ENCODE results near the gene CNTNAP5.
"Not testable (repeated sequence)": the region's sequence is repeated elsewhere in the genome, so short reads cannot be mapped to it uniquely, and the experiment has no call there.

Gene CNTNAP5

DNA sequence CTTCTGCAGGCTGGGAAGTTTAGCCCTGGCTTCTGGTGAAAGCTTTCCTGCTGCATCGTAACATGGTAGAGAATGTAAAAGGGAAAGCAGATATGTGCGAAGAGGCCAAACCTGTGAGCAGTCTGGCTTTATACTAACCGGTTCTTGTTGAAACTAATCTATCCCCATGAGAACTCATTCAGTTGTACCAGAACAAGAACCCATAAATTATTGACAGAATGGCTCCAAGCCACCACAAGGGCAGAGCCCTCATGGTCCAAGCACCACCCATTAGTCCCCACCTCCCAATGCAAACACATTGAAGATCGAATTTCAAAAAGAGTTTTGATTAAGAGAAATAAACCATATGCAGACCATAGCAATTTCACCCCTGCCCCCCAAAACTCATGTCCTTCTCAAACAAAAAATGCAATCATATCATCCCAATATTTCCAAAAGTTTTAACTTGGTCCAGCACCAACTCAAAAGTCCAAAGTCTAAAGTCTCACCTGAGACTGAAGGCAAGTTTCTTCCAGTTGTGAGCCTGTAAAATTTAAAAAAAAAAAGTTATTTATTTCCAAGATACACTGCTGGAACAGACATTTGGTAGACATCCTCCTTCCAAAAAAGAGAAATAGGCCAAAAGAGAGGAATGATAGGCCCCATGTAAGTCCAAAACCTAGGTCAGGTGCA, 318.9 kb downstream of the CNTNAP5 start:
- H3K4me1 ChIP-seq (ENCODE audit: control insufficient read depth, insufficient read depth, low read length, poor library complexity, severe bottlenecking) = no peaks in the 10 kb centered on the region
- H3K9me3 ChIP-seq (ENCODE audit: control insufficient read depth, low read length) = peaks cover under 1% of the 10 kb centered on the region
- no CpG with 5 or more reads among the region's 4 CpGs for WGBS, 2 experiments (ENCODE audit: insufficient coverage in 2 of 2)
- H3K36me3 ChIP-seq (ENCODE audit: control insufficient read depth, insufficient read depth, low read length) = no peaks in the 10 kb centered on the region
- no peak overlapping the region for H3K27ac ChIP-seq (ENCODE audit: low read depth, low read length, severe bottlenecking)
- no peak overlapping the region for H3K4me3 ChIP-seq (ENCODE audit: extremely low read depth, insufficient read depth, low read length, poor library complexity, severe bottlenecking)

DNA sequence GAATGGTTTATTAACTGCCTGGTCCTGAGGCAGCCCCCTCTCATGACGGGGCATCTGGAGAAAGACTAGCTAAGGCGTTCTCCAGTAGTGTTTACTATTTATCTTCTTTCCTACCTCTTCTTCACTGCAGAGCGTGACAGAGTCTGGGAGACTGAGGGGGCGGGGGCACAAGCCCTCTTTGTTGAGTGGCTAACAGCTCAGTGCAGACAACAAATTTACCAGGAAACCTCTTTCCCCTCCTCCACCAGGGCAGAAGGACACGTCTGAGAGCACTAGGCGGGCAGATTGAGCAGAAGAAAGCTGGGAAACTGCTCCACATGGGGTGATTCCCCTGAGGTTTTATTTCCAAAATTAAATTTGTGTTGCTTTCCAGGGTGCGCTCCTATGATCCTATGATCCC, 322.1 kb downstream of the CNTNAP5 start:
- Histone ChIP-seq H3K9me3 (ENCODE audit: control insufficient read depth, low read length) (no peaks in the 10 kb centered on the region), H3K4me3 (ENCODE audit: extremely low read depth, insufficient read depth, low read length, poor library complexity, severe bottlenecking) (no peak overlapping the region)
- WGBS, 2 experiments (ENCODE audit: insufficient coverage in 2 of 2) = 48 to 89% methylated on average over 3 of the region's 7 CpGs

DNA sequence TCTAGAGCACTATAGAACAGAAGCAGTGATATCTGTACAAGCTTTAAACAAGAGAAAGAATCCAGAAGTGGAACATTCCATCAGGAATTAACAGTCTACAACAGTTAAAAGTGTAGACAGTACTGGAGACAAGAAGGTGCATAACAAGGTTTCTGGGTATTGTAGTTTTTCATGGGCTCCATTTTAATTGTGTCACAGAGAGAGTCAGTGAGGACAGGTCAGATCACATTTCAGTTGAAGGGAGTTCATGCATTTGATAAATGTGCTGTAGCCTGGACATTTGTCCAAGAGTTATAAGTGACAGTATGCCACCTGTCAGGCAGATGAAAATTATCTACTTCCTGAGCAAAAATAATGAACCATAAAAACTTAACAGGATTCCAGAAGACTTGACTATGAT, 328.6 kb downstream of the CNTNAP5 start:
- H3K4me1 ChIP-seq (ENCODE audit: control insufficient read depth, insufficient read depth, low read length, poor library complexity, severe bottlenecking) = no peaks in the 10 kb centered on the region
- H3K36me3 ChIP-seq (ENCODE audit: control insufficient read depth, insufficient read depth, low read length) = no peaks in the 10 kb centered on the region
- no peak overlapping the region for H3K4me3 ChIP-seq (ENCODE audit: extremely low read depth, insufficient read depth, low read length, poor library complexity, severe bottlenecking)
- no peak overlapping the region for H3K27ac ChIP-seq (ENCODE audit: low read depth, low read length, severe bottlenecking)
- H3K9me3 ChIP-seq (ENCODE audit: control insufficient read depth, low read length) = no peaks in the 10 kb centered on the region

More for the DNA sequence above, 322.1 kb downstream of the CNTNAP5 start:
- no peaks in the 10 kb centered on the region for H3K36me3 ChIP-seq (ENCODE audit: control insufficient read depth, insufficient read depth, low read length)
- H3K4me1 ChIP-seq (ENCODE audit: control insufficient read depth, insufficient read depth, low read length, poor library complexity, severe bottlenecking) = no peaks in the 10 kb centered on the region
- no peak overlapping the region for H3K27ac ChIP-seq (ENCODE audit: low read depth, low read length, severe bottlenecking)

DNA sequence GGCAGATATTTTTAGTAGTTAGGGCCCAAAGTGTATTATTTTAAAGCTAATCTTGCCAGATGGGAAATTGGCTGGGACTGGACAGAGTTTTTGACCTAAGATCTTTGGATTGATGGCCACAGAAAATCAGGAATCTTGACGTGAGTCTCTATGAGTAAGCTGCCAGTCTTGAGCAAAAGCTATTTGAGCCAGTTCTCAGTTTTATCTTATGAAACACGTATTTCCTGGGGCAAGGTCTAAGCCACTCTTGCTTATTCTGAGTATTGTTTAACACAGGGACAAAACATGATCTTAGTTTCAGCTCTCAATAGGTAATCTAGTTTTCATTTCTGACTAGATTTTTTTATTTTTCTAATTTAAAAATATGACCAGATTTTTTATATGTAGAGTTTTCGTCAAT, 329.4 kb downstream of the CNTNAP5 start:
- WGBS, 2 experiments (ENCODE audit: insufficient coverage in 2 of 2) = 83 to 93% methylated on average over 1 to 2 of the region's 3 CpGs
- H3K27ac ChIP-seq (ENCODE audit: low read depth, low read length, severe bottlenecking) = no peak overlapping the region
- H3K9me3 ChIP-seq (ENCODE audit: control insufficient read depth, low read length) = no peaks in the 10 kb centered on the region
- no peaks in the 10 kb centered on the region for H3K4me1 ChIP-seq (ENCODE audit: control insufficient read depth, insufficient read depth, low read length, poor library complexity, severe bottlenecking)
- H3K36me3 ChIP-seq (ENCODE audit: control insufficient read depth, insufficient read depth, low read length) = no peaks in the 10 kb centered on the region
- no peak overlapping the region for H3K4me3 ChIP-seq (ENCODE audit: extremely low read depth, insufficient read depth, low read length, poor library complexity, severe bottlenecking)

- not testable (repeated sequence) for H3K27ac ChIP-seq (ENCODE audit: low read depth, low read length, severe bottlenecking); H3K4me3 ChIP-seq (ENCODE audit: extremely low read depth, insufficient read depth, low read length, poor library complexity, severe bottlenecking); H3K36me3 ChIP-seq (ENCODE audit: control insufficient read depth, insufficient read depth, low read length); H3K4me1 ChIP-seq (ENCODE audit: control insufficient read depth, insufficient read depth, low read length, poor library complexity, severe bottlenecking); H3K9me3 ChIP-seq (ENCODE audit: control insufficient read depth, low read length)
- 96 to 100% methylated on average over 12 to 26 of the region's 28 CpGs for whole genome bisulfite sequencing, 2 experiments (ENCODE audit: insufficient coverage in 2 of 2)
These were observed 336.9 kb downstream of the CNTNAP5 start for GRCh38 chr2:124361966-124362365.

GRCh38 chr2:124369181-124369580, 344.1 kb downstream of the CNTNAP5 start:
- Histone ChIP-seq H3K27ac (ENCODE audit: low read depth, low read length, severe bottlenecking) (no peak overlapping the region), H3K9me3 (ENCODE audit: control insufficient read depth, low read length) (no peaks in the 10 kb centered on the region), H3K36me3 (ENCODE audit: control insufficient read depth, insufficient read depth, low read length) (no peaks in the 10 kb centered on the region), H3K4me1 (ENCODE audit: control insufficient read depth, insufficient read depth, low read length, poor library complexity, severe bottlenecking) (no peaks in the 10 kb centered on the region), H3K4me3 (ENCODE audit: extremely low read depth, insufficient read depth, low read length, poor library complexity, severe bottlenecking) (no peak overlapping the region)
- WGBS, 2 experiments (ENCODE audit: insufficient coverage in 2 of 2) = 80% methylated on average over 3 of the region's 4 CpGs; no CpG with 5 or more reads in 1 of the 2 experiments

DNA sequence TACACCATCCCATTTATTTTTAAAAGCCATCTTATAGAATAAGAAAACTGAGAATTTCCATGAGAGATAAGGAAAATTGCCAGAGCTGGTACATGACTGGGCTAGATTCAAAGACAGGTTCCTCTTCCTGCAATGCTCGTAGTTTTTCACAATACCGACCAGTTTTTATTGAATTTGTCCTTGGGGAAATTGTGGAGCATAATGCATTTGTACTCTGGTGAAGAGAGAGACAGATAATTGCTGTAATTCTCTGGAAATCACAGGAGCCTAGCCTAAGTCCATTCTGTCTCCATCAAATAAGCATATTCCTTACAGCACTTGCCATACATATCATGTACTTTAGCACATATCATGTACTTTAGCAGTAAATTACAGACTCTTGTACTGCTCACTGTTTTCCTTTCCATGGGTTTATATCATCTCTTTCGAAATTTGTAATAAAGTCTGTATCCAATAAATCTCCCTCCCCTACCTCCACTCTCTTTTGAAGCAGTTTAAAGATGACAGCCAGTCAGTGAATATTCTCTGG, 355.2 kb downstream of the CNTNAP5 start:
- H3K36me3 ChIP-seq (ENCODE audit: control insufficient read depth, insufficient read depth, low read length) = no peaks in the 10 kb centered on the region
- no peaks in the 10 kb centered on the region for H3K4me1 ChIP-seq (ENCODE audit: control insufficient read depth, insufficient read depth, low read length, poor library complexity, severe bottlenecking)
- H3K4me3 ChIP-seq (ENCODE audit: extremely low read depth, insufficient read depth, low read length, poor library complexity, severe bottlenecking) = no peak overlapping the region
- 85 to 94% methylated on average over 2 of the region's 3 CpGs for WGBS, 2 experiments (ENCODE audit: insufficient coverage in 2 of 2)
- H3K9me3 ChIP-seq (ENCODE audit: control insufficient read depth, low read length) = no peaks in the 10 kb centered on the region
- H3K27ac ChIP-seq (ENCODE audit: low read depth, low read length, severe bottlenecking) = no peak overlapping the region

DNA sequence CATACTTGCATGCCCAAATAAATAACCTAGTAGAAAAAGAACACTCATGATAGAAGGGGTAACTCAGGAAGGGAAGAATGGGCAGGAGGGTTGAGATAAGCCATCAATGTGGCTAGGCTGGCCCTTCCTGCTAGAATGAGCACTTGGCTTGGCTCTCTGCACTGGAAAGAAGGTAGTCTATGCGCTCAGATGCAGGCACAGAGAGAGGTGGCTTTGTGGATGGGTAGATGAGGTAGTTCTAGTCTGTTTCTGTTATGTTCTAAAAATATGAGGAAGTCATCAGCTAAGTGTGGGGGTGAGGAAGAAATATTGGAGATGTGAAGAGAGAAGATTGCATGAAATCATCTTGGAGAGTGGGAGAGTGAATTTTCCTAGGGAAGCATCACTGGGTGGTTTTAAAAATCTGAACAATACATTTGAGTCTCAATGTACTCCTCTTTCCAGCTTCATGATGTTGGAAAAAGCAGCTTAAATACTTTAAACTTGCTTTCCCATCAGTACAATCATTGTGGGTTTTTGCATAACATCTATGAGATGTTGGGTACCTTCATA, 357.1 kb downstream of the CNTNAP5 start:
- no peak overlapping the region for H3K4me3 ChIP-seq (ENCODE audit: extremely low read depth, insufficient read depth, low read length, poor library complexity, severe bottlenecking)
- H3K27ac ChIP-seq (ENCODE audit: low read depth, low read length, severe bottlenecking) = no peak overlapping the region
- no peaks in the 10 kb centered on the region for H3K9me3 ChIP-seq (ENCODE audit: control insufficient read depth, low read length)
- H3K36me3 ChIP-seq (ENCODE audit: control insufficient read depth, insufficient read depth, low read length) = no peaks in the 10 kb centered on the region
- 100% methylated on average over 1 of the region's 1 CpG for WGBS, 2 experiments (ENCODE audit: insufficient coverage in 2 of 2)
- no peaks in the 10 kb centered on the region for H3K4me1 ChIP-seq (ENCODE audit: control insufficient read depth, insufficient read depth, low read length, poor library complexity, severe bottlenecking)

GRCh38 chr2:124395961-124396360, 370.9 kb downstream of the CNTNAP5 start:
- WGBS, 2 experiments (ENCODE audit: insufficient coverage in 2 of 2) = 56 to 90% methylated on average over 2 to 3 of the region's 3 CpGs
- H3K4me1 ChIP-seq (ENCODE audit: control insufficient read depth, insufficient read depth, low read length, poor library complexity, severe bottlenecking) = no peaks in the 10 kb centered on the region
- no peak overlapping the region for H3K4me3 ChIP-seq (ENCODE audit: extremely low read depth, insufficient read depth, low read length, poor library complexity, severe bottlenecking)
- no peaks in the 10 kb centered on the region for H3K9me3 ChIP-seq (ENCODE audit: control insufficient read depth, low read length)
- H3K27ac ChIP-seq (ENCODE audit: low read depth, low read length, severe bottlenecking) = no peak overlapping the region
- H3K36me3 ChIP-seq (ENCODE audit: control insufficient read depth, insufficient read depth, low read length) = no peaks in the 10 kb centered on the region

GRCh38 chr2:124402274-124402673, 377.2 kb downstream of the CNTNAP5 start:
- Histone ChIP-seq H3K27ac (ENCODE audit: low read depth, low read length, severe bottlenecking) (no peak overlapping the region), H3K4me3 (ENCODE audit: extremely low read depth, insufficient read depth, low read length, poor library complexity, severe bottlenecking) (no peak overlapping the region), H3K4me1 (ENCODE audit: control insufficient read depth, insufficient read depth, low read length, poor library complexity, severe bottlenecking) (no peaks in the 10 kb centered on the region), H3K9me3 (ENCODE audit: control insufficient read depth, low read length) (no peaks in the 10 kb centered on the region), H3K36me3 (ENCODE audit: control insufficient read depth, insufficient read depth, low read length) (no peaks in the 10 kb centered on the region)
- WGBS, 2 experiments (ENCODE audit: insufficient coverage in 2 of 2) = 100% methylated on average over 1 of the region's 3 CpGs; no CpG with 5 or more reads in 1 of the 2 experiments

- not testable (repeated sequence) for H3K9me3 ChIP-seq (ENCODE audit: control insufficient read depth, low read length); H3K4me1 ChIP-seq (ENCODE audit: control insufficient read depth, insufficient read depth, low read length, poor library complexity, severe bottlenecking); H3K27ac ChIP-seq (ENCODE audit: low read depth, low read length, severe bottlenecking); H3K4me3 ChIP-seq (ENCODE audit: extremely low read depth, insufficient read depth, low read length, poor library complexity, severe bottlenecking); H3K36me3 ChIP-seq (ENCODE audit: control insufficient read depth, insufficient read depth, low read length)
- WGBS, 2 experiments (ENCODE audit: insufficient coverage in 2 of 2) = 98% methylated on average over 6 of the region's 35 CpGs; no CpG with 5 or more reads in 1 of the 2 experiments
These were observed 382.9 kb downstream of the CNTNAP5 start for GRCh38 chr2:124407836-124408534.
